ENCODE measurements around the gene ABCB10. TPM values are rescaled to one million over a fixed set of nuclear protein-coding genes. Genes with fewer than 3 reads are reported as not detected.

Gene ABCB10
- total RNA-seq: 16.9 and 25.2 TPM in 2 replicates

DNA sequence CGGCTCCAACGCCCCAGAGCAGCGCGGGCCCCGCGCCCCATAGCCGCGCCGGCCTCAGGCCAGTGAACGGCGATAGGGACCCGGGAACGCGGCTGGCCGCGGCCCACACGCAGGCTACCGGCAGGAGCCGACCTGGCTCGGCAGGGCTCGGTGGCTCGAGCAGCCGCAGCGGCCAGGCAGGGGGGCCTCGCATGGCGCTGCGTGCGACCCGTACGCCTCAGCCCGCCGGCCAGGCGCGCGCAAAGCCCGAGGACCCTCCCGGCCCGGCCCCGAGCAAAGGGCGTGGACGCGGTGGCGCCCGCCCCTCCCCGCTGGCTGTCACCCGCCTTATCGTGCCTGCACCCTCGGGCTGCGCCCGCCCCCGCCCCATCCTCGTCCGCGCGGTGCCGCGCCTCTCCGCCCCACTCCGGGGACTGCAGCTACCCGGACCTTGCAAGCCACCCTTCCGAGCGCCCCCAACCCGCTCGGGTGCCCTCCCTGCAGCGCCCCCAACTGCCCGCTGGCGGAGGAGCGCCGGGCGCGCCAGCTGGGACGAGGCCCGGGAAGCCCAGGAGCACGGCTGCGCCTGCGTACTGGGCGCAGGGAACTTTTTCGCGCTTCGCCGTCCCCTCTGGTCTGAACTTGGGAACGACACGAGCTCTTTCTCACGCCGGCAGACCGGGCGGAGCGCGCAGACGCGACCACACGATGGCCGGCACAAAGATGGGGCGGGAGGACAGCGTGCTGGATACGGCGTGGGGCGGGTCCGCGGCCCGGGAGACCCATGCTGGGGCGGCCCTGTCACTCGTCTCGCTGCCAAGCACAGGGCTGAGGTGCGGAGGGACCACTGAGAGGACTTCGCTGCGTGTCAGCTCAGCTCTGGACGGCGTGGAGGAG is at the start of gene ABCB10:
Gene ABCB10, minus strand, starts transcription at position 248 of the 876 bp plus-strand sequence. Its CDS starts 55 bp downstream, at position 193.

DNA sequence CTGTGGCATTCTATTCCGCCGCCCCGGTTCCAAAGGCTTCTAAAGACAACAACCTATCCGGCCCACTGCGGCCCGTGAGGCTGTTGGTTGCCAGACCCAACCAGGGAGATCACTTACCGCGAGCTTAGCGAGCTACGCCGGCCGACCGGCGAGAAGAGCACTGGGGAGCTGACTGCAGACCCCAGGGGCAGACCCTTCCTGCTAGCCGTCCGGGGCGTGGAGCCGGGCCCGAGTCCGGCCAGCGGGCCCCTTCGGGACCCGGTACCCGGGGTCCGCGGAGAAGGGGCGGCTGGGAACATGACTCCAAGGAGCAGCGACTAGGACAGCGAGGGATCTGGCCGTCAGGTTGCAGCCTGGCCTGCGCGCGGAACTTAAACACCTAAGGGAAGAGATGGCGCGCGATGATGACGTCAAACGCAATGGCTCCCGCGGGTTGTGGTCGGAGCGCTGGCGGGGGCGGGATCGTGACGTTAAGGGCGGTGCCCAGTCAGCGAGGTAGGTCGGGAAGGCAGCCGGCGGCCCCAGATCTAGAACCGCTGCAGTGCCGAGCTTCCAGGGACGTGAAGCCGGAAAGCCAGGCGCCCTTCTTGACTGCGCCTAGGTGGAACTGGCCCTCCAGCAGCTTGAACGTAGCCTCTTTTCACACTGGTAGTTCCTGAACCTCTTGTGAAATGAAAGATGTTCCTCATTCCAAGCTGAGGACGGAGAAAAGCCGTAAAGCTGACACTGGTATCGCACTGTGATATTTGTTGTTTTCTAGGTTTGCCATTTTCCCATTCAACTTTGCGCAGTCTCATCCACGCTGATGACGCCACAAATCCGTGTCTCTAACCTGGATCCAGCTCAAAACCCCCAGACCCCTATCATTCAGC is 50.3 kb downstream of the ABCB10 start, which contains the start of gene NUP133:
Gene NUP133, minus strand, starts transcription at position 391 of the 872 bp plus-strand sequence. Its CDS starts 92 bp downstream, at position 299.

Other genes with a start within 250 kb of the ABCB10 start
- gene CCSAP, start 215.7 kb downstream of the ABCB10 start, total RNA-seq: 8.1 and 9.6 TPM in 2 replicates
- not detected in 2 replicates for gene ACTA1, start 124.6 kb downstream of the ABCB10 start, total RNA-seq
- gene NUP133, start 50.4 kb downstream of the ABCB10 start, total RNA-seq: 31.3 and 32.3 TPM in 2 replicates
- gene TAF5L, start 67.4 kb upstream of the ABCB10 start, total RNA-seq: 17.6 and 21.7 TPM in 2 replicates
- 14.5 and 14.7 TPM in 2 replicates for gene URB2, start 67.5 kb upstream of the ABCB10 start, total RNA-seq

Measured in tracheal epithelial cell (primary cell).